K562 (cell line): Measurements from ENCODE around the gene ZNF83. TPM values are rescaled to one million over a fixed set of nuclear protein-coding genes. Genes with fewer than 3 reads are reported as not detected.

Experiments
- MGA ChIP-seq: fragments of 450-650 bp; IDR thresholded peaks from 2 replicates; pipeline ENCODE4 v1.6.1; 2016; ENCODE audit warnings: mild to moderate bottlenecking, moderate library complexity
- RAD21 ChIP-seq, 2 experiments: fragments of 250-450 bp in 1 of 2; fragments of 450-650 bp in 1 of 2; sonication (Bioruptor Pico) in 1 of 2; formaldehyde crosslinking in 1 of 2; IDR thresholded peaks in 1 of 2; conservative IDR thresholded peaks in 1 of 2; 2 replicates each; pipeline versions ENCODE4 v1.4.0 to v1.8.0; 2020 to 2022; ENCODE audit warnings: mild to moderate bottlenecking in 2 of 2, moderate library complexity in 1 of 2
- polyA plus RNA-seq, 8 experiments: library from polyadenylated mRNA; depleted of rRNA in 4 of 8; stranded (reverse) in 5 of 8; unstranded in 3 of 8; fragments of >200 nt; fragmentation: Nextera tagmentation in 2 of 8; fragmentation: Illumina TruSeq in 1 of 8; extraction: Ambion mirVana in 2 of 8; extraction: Trizol in 1 of 8; gene quantifications; 2 replicates each; pipeline versions ENCODE4 v1.2.1 to v1.2.3, GENCODE V29; 2011 to 2014; ENCODE audit warnings: inconsistent platforms in 1 of 8, missing spikeins in 1 of 8
- total RNA-seq, 7 experiments: library from RNA; depleted of rRNA in 6 of 7; stranded (reverse); fragments of >200 nt in 6 of 7; fragmentation: Illumina TruSeq in 2 of 7; extraction: Trizol in 2 of 7; gene quantifications; 2 replicates each; pipeline versions ENCODE4 v1.2.1 to v1.2.3, GENCODE V29; 2011 to 2021; ENCODE audit warnings: low replicate concordance in 1 of 7
- TF ChIP-seq, protein P1 (sequence below), 2 experiments: fragments of 450-650 bp; IDR thresholded peaks; 2 replicates each; pipeline ENCODE4 v1.6.1; 2016; ENCODE audit warnings: mild to moderate bottlenecking in 2 of 2, borderline replicate concordance in 1 of 2, low read depth in 1 of 2, moderate library complexity in 1 of 2
- TF ChIP-seq, protein P2 (sequence below): fragments of 450-650 bp; conservative IDR thresholded peaks from 2 replicates; pipeline ENCODE4 v1.6.1; 2016; ENCODE audit warnings: missing genetic modification characterization, low read depth, mild to moderate bottlenecking, control low read depth, missing compliant biosample characterization

ZNF83 gene
- total and polyA plus RNA-seq, 9 of the 15 experiments (the other 6 are each of a cell fraction or from before 2014, with no cell fraction given), result 18.6 to 74.3 (median 51.9) TPM

DNA sequence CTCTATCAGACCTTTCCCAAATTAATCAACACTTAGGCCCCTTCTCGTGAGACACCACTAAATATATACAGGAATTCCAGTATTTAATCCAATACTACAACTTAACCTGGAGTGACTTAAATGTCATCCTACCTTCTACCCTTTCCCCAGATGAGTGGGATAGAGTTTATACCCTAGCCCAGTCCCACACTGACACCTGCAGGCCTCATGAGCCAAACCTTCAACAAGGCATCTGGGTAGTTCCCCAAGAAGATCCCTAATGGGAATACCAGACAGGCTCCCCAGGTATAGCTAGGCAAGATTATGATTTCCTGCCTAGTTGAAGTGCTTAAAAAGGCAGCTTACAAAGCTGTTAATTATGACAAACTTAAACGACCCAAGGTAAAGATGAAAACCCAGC, 15.9 kb downstream of the ZNF83 start (continued):
- TF ChIP-seq MGA (no peak), RAD21 (CRISPR knock-in tag; conservative IDR thresholded peaks at IDR 0.05 in 1 of 2, IDR thresholded peaks at IDR 0.05 in 1 of 2) (peak in 1 of 2 experiments; percentile 26; a peak in 1 of 4 replicates)
- TF ChIP-seq, protein P1, sequence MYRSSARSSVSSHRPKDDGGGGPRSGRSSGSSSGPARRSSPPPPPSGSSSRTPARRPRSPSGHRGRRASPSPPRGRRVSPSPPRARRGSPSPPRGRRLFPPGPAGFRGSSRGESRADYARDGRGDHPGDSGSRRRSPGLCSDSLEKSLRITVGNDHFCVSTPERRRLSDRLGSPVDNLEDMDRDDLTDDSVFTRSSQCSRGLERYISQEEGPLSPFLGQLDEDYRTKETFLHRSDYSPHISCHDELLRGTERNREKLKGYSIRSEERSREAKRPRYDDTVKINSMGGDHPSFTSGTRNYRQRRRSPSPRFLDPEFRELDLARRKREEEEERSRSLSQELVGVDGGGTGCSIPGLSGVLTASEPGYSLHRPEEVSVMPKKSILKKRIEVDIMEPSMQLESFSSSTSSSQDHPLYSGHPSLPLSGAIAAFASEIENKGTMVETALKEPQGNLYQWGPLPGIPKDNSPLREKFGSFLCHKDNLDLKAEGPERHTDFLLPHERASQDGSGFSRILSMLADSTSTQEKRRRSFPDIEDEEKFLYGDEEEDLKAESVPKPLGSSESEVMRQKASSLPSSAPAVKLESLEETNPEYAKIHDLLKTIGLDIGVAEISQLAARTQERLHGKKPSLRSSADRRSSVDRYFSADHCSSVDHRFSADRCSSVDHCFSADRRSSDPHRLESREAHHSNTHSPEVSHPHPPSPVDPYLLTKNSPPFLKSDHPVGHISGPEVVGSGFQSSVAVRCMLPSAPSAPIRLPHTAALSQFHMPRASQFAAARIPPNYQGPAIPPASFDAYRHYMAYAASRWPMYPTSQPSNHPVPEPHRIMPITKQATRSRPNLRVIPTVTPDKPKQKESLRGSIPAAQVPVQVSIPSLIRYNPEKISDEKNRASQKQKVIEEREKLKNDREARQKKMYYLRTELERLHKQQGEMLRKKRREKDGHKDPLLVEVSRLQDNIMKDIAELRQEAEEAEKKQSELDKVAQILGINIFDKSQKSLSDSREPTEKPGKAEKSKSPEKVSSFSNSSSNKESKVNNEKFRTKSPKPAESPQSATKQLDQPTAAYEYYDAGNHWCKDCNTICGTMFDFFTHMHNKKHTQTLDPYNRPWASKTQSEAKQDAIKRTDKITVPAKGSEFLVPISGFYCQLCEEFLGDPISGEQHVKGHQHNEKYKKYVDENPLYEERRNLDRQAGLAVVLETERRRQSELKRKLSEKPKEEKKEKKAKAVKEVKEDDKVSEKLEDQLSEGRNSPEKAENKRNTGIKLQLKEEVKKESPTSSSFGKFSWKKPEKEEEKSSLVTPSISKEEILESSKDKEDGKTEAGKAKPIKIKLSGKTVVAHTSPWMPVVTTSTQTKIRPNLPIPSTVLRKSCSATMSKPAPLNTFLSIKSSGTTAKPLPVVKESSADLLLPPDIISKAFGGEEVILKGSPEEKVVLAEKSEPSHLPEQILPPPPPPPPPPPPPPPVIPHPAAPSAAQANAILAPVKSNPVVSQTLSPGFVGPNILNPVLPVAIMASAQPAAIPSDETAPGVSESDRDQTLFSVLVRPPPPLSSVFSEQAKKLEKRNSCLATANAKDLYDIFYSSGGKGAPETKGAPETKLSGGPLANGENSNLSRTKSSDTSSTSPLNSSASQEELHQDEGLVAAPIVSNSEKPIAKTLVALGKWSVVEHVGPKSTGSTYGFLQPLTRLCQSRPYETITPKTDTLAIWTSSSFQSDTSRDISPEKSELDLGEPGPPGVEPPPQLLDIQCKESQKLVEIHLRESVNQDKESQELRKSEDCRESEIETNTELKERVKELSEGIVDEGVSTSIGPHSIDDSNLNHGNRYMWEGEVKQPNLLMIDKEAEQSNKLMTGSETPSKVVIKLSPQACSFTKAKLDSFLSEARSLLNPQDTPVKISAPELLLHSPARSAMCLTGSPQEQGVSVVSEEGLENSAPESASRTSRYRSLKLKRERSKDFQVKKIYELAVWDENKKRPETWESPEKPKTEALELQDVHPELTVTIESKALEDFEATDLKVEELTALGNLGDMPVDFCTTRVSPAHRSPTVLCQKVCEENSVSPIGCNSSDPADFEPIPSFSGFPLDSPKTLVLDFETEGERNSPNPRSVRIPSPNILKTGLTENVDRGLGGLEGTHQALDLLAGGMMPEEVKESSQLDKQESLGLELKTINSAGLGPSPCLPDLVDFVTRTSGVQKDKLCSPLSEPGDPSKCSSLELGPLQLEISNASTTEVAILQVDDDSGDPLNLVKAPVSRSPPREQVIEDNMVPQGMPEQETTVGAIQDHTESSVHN (IDR thresholded peaks at IDR 0.05; ENCODE audit: borderline replicate concordance in 1 of 2, low read depth in 1 of 2), result no peak
- TF ChIP-seq, protein P2, sequence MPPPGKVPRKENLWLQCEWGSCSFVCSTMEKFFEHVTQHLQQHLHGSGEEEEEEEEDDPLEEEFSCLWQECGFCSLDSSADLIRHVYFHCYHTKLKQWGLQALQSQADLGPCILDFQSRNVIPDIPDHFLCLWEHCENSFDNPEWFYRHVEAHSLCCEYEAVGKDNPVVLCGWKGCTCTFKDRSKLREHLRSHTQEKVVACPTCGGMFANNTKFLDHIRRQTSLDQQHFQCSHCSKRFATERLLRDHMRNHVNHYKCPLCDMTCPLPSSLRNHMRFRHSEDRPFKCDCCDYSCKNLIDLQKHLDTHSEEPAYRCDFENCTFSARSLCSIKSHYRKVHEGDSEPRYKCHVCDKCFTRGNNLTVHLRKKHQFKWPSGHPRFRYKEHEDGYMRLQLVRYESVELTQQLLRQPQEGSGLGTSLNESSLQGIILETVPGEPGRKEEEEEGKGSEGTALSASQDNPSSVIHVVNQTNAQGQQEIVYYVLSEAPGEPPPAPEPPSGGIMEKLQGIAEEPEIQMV, result no peak
